22Rv1 (cell line): ENCODE data around the gene CTDSPL.

Experiments used
- ZFX ChIP-seq: fragments of 450-650 bp; IDR thresholded peaks from 2 replicates; pipeline ENCODE4 v1.6.1; 2017; ENCODE audit warnings: antibody characterized with exemption, borderline replicate concordance
- TF ChIP-seq, protein P1 (sequence below): fragments of 450-650 bp; IDR thresholded peaks from 2 replicates; pipeline ENCODE4 v1.5.1; 2017; ENCODE audit warnings: mild to moderate bottlenecking

DNA sequence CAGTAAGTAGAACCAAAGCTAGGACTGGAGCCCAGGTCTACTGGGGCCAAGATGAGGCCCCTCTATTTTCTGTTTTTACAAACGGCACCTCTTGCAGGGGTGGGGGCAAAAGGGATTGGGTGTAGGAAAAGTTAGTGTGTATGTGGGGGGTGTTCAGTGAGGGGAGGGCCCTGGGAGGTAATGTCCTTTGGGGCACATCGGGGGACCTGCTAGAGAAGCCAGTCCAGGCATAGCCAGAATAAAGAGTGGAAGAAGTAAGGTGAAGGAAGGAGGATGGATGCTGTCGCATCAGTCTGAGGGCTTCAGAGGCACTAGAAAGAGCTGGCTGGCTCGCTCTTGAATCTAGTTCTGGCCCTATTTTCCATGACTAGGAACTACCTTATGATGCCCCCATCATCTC, 165.2 kb downstream of the CTDSPL start:
- TF ChIP-seq, protein P1, sequence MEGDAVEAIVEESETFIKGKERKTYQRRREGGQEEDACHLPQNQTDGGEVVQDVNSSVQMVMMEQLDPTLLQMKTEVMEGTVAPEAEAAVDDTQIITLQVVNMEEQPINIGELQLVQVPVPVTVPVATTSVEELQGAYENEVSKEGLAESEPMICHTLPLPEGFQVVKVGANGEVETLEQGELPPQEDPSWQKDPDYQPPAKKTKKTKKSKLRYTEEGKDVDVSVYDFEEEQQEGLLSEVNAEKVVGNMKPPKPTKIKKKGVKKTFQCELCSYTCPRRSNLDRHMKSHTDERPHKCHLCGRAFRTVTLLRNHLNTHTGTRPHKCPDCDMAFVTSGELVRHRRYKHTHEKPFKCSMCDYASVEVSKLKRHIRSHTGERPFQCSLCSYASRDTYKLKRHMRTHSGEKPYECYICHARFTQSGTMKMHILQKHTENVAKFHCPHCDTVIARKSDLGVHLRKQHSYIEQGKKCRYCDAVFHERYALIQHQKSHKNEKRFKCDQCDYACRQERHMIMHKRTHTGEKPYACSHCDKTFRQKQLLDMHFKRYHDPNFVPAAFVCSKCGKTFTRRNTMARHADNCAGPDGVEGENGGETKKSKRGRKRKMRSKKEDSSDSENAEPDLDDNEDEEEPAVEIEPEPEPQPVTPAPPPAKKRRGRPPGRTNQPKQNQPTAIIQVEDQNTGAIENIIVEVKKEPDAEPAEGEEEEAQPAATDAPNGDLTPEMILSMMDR = no peak
- no peak for TF ChIP-seq ZFX
